Stimulated activated CD8-positive, alpha-beta memory T cell treated with anti-CD3 and anti-CD28 coated beads, Interleukin-4, amount 100 ng/mL, for 4 hours (primary cell): ENCODE results near the gene E4F1.
"Not testable (repeated sequence)": the region's sequence is repeated elsewhere in the genome, so short reads cannot be mapped to it uniquely, and the experiment has no call there.

Experiments
- DNase-seq, 2 donors: peaks; one replicate each; pipeline ENCODE4 v3.0.0-alpha.2; 2020; ENCODE audit warnings: low read depth in 2 of 2, low spot score in 1 of 2

Gene E4F1

DNA sequence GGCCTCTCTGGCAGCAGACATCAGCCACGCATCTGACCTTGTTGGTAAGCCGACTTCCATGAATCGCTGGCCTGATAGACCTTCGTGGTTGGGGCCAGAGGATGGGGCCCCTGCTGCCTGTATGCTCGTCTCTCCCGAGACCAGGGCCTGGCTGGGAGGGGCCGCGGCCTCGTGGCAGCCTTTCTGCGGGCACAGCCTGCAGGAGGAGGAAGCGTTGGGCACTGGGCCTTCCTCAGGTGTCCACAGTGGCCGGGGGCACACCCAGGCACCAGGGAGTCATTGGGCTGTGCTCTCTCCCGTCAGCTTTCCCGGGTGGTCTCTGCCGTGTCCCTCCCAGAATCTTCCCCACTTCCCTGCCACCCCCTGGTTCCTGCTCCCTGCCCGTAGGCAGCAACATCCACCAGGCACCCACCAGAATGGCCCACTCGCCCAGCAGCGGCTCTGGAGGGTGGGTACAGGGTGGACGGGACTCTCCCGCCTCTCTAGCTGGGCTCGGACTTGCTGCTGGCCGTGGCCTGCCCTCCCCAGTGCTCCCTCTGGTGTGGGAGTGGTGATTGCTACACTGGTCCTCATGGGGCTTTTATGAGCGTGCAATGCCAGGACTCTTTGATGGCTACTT, 6.3 kb downstream of the E4F1 start:
- DNase-seq, result no peak

- no peak for DNase-seq
Observed at GRCh38 chr16:2230376-2230775, 7.0 kb downstream of the E4F1 start.

DNA sequence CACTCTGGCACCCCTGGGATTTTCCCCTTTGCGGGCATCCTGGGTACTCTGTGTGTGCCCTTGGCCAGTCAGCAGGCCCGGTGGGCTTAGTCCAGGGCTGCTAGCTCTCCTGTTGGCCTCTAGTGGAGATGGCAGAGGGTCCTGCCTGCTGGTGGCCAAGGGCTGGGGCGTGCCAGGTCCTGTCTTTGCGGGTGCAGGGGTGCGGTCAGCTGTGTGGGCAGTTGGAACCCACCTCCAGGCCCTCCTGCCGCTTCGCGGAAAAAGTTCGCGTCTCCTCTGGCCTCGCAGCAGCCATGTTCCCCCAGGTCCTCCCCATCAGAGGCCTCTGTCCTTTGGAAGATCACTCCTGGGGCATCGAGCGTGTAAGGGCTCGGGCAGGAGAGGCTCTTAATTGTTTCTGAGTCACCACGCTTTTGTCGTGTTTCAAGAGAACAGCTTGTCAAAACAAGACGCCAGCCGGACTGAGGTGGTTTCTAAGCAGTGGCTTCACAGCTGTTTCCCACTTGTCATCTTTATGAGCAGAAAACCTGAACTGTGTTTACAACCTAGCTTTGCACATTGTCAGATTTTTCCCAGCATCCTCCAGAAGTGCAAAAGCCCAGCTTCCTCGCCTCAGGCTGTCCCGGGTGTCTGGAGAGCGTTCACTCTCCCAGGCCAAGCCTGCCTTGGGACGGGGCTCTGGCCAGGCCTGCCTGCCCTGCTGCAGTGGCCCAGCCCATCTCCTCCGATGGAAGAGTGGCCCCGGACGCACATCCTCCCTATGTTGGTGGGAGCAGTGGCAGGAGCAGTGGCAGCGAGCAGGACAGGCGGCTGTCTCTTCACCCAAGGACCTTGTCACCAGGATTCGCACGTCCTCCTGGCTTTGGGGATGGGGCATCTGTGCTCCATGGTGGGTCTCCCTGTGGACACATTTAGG, 7.9 kb downstream of the E4F1 start:
- DNase-seq, result no peak

DNA sequence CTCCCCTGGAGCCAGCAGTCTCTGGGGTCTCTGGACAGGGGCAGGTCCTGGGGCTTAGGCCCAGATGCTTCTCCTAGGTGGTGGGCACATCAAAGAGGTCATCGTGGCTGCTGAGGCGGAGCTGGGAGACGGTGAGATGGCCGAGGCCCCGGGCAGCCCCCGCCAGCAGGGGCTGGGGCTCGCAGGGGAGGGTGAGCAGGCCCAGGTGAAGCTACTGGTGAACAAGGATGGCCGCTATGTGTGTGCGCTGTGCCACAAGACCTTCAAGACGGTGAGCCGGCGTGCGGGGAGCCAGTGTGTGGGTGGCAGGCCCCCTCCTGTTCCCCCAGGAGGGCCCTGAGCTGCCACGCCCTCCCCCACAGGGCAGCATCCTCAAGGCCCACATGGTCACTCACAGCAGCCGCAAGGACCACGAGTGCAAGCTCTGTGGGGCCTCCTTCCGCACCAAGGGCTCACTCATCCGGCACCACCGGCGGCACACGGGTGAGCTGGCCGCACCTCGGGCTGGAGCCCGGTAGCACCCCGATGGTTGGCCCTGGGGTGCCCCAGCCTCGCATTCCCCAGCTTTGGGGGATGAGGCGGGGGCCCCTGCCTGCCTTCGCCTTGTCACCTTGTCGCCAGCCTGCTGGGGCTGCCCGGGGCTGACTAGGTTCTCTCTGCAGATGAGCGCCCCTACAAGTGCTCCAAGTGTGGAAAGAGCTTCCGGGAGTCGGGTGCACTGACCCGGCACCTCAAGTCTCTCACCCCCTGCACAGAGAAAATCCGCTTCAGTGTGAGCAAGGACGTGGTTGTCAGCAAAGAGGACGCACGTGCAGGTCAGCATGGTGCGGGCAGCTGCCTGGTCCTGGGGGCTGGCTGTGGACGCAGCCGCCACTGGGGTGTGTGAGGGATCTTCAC, 9.0 kb downstream of the E4F1 start:
- DNase-seq, result no peak

DNA sequence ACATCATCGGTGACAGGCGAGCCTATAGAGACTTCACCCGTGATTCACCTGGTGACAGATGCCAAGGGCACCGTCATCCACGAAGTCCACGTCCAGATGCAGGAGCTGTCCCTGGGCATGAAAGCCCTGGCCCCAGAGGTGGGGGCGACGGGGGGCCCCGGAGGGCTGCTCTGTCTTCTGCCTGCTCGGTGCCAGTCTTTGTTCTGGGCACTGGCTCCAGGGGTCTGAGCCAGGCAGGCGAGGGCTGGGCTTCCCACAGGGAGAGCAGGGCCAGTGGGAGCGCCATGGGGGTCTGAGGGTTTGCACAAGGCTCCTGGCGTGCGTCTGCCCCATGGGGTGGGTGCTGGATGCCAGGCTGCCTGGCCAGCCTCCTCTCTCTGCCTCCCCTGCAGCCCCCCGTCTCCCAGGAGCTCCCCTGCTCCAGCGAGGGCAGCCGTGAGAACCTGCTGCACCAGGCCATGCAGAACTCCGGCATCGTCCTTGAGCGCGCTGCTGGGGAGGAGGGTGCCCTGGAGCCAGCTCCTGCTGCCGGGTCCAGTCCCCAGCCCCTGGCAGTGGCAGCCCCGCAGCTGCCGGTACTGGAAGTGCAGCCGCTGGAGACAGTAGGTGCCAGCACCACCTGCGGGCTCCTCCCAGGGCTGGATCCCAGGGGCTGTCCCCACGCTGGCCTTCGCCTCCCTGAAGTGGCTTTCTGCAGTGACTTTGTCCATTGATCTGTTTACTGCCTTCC, 9.8 kb downstream of the E4F1 start:
- DNase-seq, result no peak

DNA sequence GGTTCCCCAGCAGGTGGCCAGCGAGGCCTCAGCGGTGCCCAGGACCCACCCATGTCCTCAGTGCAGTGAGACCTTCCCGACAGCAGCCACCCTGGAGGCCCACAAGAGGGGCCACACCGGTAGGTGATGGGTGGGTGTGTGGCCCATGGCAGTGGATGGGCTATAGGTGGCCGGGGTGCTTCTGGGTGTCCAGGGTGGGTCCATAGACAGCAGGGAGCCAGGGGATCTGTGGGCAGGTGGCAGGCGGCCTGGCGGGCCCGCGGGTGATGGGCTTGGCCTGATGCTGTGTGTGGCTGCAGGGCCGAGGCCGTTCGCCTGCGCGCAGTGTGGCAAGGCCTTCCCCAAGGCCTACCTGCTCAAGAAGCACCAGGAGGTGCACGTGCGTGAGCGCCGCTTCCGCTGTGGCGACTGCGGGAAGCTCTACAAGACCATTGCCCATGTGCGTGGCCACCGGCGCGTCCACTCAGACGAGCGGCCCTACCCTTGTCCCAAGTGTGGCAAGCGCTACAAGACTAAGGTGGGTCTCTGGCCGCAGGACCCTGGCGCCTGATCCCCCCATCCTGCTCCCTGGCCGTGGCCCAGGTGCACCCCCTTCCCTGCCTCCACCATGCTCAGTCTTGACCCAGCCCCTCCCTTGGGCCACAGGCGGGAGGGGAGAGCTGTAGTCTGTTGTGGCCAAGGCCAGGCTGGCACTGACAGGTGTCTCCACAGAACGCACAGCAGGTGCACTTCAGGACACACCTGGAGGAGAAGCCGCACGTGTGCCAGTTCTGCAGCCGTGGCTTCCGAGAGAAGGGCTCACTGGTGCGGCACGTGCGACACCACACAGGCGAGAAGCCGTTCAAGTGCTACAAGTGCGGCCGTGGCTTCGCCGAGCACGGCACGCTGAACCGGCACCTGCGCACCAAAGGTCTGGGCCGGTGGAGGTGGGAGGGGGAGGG, 10.8 kb downstream of the E4F1 start:
- no peak for DNase-seq

GRCh38 chr16:2234813-2235170, 11.4 kb downstream of the E4F1 start:
- DNase-seq, result no peak

GRCh38 chr16:2235234-2235651, 11.9 kb downstream of the E4F1 start:
- no peak for DNase-seq

- no peak for DNase-seq
Observed at GRCh38 chr16:2235695-2236336, 12.4 kb downstream of the E4F1 start.

GRCh38 chr16:2236337-2237101, 13.1 kb downstream of the E4F1 start, which contains the start of gene DNASE1L2:
Gene DNASE1L2, plus strand, starts transcription at chr16:2236444. Its CDS starts 373 bp downstream, at chr16:2236817.
- no peak for DNase-seq

- DNase-seq, result no peak
Observed at GRCh38 chr16:2237102-2237482, 13.7 kb downstream of the E4F1 start.

GRCh38 chr16:2237493-2238149, 14.2 kb downstream of the E4F1 start:
- DNase-seq, result no peak

DNA sequence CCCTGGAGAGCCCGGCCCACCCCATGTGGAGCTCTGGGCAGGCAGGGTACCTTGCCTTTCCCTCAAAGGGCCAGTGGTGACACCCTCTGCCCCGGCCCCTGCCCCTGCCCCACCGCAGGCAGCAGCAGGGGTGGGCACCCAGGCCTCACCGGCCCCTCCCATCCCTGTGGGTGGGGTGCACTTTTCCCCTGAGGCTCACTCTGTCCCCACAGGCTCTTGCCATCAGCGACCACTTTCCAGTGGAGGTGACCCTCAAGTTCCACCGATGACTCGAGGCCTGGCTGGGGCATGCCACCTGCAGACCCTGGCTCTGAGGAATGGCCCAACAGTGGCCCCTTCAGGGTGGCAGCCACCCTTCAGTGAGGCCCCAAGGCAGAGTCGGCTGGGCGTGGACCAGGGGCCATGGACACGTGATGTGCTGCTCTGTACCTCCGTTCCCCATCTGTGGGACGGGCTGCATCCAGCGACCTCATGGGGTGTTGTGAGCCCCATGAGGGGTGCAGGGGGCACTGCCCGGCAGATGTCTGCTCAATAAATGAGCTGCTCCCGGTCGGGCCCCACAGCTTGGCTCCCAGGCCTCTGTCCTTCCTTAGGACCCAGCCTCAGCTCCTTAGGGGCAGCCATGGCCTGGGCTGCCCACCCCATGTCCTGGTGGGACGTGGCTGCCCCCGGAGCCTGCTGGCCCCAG, 14.9 kb downstream of the E4F1 start:
- DNase-seq, result no peak

- no peak for DNase-seq
Observed at GRCh38 chr16:2238838-2239675, 15.7 kb downstream of the E4F1 start.

DNA sequence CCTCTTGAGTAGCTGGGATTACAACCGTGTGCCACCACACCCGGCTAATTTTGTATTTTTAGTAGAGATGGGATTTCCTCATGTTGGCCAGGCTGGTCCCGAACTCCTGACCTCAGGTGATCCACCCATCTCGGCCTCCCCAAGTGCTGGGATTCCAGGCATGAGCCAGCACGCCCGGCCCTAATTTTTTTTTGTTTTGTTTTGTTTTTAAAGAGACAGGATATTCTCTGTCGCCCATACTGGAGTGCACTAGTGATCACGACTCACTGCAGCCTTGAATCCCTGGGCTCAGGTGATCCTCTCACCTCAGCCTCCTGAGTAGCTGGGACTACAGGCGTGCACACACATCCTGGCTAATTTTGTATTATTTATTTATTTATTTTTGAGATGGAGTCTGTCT, 16.9 kb downstream of the E4F1 start:
- DNase-seq, result not testable (repeated sequence)

- DNase-seq, result no peak
Observed at GRCh38 chr16:2242598-2242997, 19.2 kb downstream of the E4F1 start.
